Osteoblast (primary cell): ENCODE results near the gene ATP11C. TPM values are rescaled to one million over a fixed set of nuclear protein-coding genes. Genes with fewer than 3 reads are reported as not detected.

Experiments
- DNase-seq: peaks from one replicate; pipeline ENCODE4 v3.0.0; 2011; ENCODE audit warnings: low spot score, mixed read lengths; ENCODE audit not compliant: insufficient read length; ENCODE audit errors: missing footprints
- H2AFZ ChIP-seq: 2 replicates; pipeline ENCODE4 v1.6.0; 2011; ENCODE audit warnings: mild to moderate bottlenecking, low read length
- H3K27ac ChIP-seq: 2 replicates; pipeline ENCODE4 v1.5.1; 2011; ENCODE audit warnings: mild to moderate bottlenecking, low read depth, low read length, moderate library complexity
- H3K27me3 ChIP-seq: 2 replicates; pipeline ENCODE4 v1.6.0; 2012; ENCODE audit warnings: mild to moderate bottlenecking, control low read depth, inconsistent platforms, low read length, moderate library complexity; ENCODE audit not compliant: insufficient read depth
- H3K36me3 ChIP-seq: 2 replicates; pipeline ENCODE4 v1.5.1; 2011; ENCODE audit warnings: mild to moderate bottlenecking, low read length, control low read depth, moderate library complexity; ENCODE audit not compliant: insufficient read depth
- H3K4me1 ChIP-seq: 2 replicates; pipeline ENCODE4 v1.5.1; 2011; ENCODE audit warnings: mild to moderate bottlenecking, low read length, control low read depth, moderate library complexity; ENCODE audit not compliant: insufficient read depth
- H3K4me2 ChIP-seq: 2 replicates; pipeline ENCODE4 v1.6.0; 2011; ENCODE audit warnings: mild to moderate bottlenecking, low read length; ENCODE audit not compliant: insufficient read depth
- H3K4me3 ChIP-seq: fragments of 200-600 bp; sonication (generic); 3 replicates; pipeline ENCODE4 v1.5.1; 2012; ENCODE audit warnings: mild to moderate bottlenecking, low read length, inconsistent platforms; ENCODE audit not compliant: insufficient read depth
- H3K79me2 ChIP-seq: 2 replicates; pipeline ENCODE4 v1.6.0; 2012; ENCODE audit warnings: mild to moderate bottlenecking, low read length, control low read depth, inconsistent platforms; ENCODE audit not compliant: insufficient read depth
- H3K9me3 ChIP-seq: 2 replicates; pipeline ENCODE4 v1.5.1; 2011; ENCODE audit warnings: low read depth, low read length, control low read depth
- H4K20me1 ChIP-seq: 2 replicates; pipeline ENCODE4 v1.6.0; 2012; ENCODE audit warnings: mild to moderate bottlenecking, low read length, control low read depth; ENCODE audit not compliant: insufficient read depth
- CTCF ChIP-seq: IDR thresholded peaks from 2 replicates; pipeline ENCODE4 v1.5.1; 2011; ENCODE audit warnings: mild to moderate bottlenecking, low read depth, low read length, moderate library complexity; ENCODE audit errors: extremely low read depth
- total RNA-seq: library from RNA; depleted of rRNA; stranded (reverse); fragments of >200 nt; gene quantifications from 2 replicates; pipeline ENCODE4 v1.2.3, GENCODE V29; 2012

ATP11C gene
- total RNA-seq, 1 donor, result 72.0 TPM

DNA sequence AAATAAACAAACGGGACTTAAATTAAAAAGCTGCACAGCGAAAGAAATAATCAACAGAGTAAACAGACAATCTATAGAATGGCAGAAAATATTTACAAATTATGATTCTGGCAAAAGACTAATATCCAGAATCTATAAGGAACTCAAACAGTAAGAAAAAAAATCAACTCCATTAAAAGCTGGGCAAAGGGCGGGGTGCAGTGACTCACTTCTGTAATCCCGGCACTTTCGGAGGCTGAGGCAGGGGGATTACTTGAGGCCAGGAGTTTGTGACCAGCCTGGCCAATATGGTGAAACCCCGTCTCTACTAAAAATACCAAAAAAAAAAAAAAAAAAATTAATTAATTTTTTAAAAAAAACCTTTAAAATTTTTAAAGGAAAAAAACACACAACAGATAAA, 109.0 kb downstream of the ATP11C start:
- H3K36me3 ChIP-seq, result no peaks in the 10 kb centered on the region
- no peaks in the 10 kb centered on the region for H3K27me3 ChIP-seq
- no peaks in the 10 kb centered on the region for H4K20me1 ChIP-seq
- no peaks in the 10 kb centered on the region for H3K9me3 ChIP-seq
- H3K4me2 ChIP-seq, result peak overlapping the region; percentile 48
- DNase-seq, result no peak
- H3K4me1 ChIP-seq, result peaks cover 34% of the 10 kb centered on the region
- peaks cover 13% of the 10 kb centered on the region for H3K79me2 ChIP-seq
- no peak overlapping the region for H3K4me3 ChIP-seq
- H3K27ac ChIP-seq, result peak overlapping the region; percentile 43
- H2AFZ ChIP-seq, result no peak overlapping the region
- TF ChIP-seq CTCF, result no peak

GRCh38 chrX:139820358-139820984, 112.4 kb downstream of the ATP11C start:
- Histone ChIP-seq H3K79me2 (peaks cover 3% of the 10 kb centered on the region), H3K4me3 (no peak overlapping the region), H3K4me2 (no peak overlapping the region), H4K20me1 (no peaks in the 10 kb centered on the region), H3K27me3 (no peaks in the 10 kb centered on the region), H3K27ac (no peak overlapping the region), H3K4me1 (peaks cover 16% of the 10 kb centered on the region), H2AFZ (no peak overlapping the region), H3K36me3 (no peaks in the 10 kb centered on the region), H3K9me3 (no peaks in the 10 kb centered on the region)
- TF ChIP-seq CTCF, result no peak
- DNase-seq, result no peak

GRCh38 chrX:139816204-139816603, 116.6 kb downstream of the ATP11C start:
- Histone ChIP-seq H3K4me2 (no peak overlapping the region), H3K27ac (peak overlapping the region; percentile 12)
- TF ChIP-seq CTCF, result no peak

GRCh38 chrX:139815771-139816170, 117.1 kb downstream of the ATP11C start:
- H3K27me3 ChIP-seq, result no peaks in the 10 kb centered on the region
- H3K4me2 ChIP-seq, result no peak overlapping the region
- H2AFZ ChIP-seq, result no peak overlapping the region
- H3K4me3 ChIP-seq, result no peak overlapping the region
- no peaks in the 10 kb centered on the region for H3K9me3 ChIP-seq
- peak overlapping the region; percentile 12 for H3K27ac ChIP-seq
- no peak for DNase-seq
- no peaks in the 10 kb centered on the region for H4K20me1 ChIP-seq
- H3K79me2 ChIP-seq, result no peaks in the 10 kb centered on the region
- peaks cover 8% of the 10 kb centered on the region for H3K36me3 ChIP-seq
- no peak for TF ChIP-seq CTCF
- H3K4me1 ChIP-seq, result peaks cover 14% of the 10 kb centered on the region

More at GRCh38 chrX:139816204-139816603, 116.6 kb downstream of the ATP11C start:
- peaks cover 8% of the 10 kb centered on the region for H3K36me3 ChIP-seq
- no peaks in the 10 kb centered on the region for H3K79me2 ChIP-seq
- H3K4me3 ChIP-seq, result no peak overlapping the region
- DNase-seq, result no peak
- peaks cover 14% of the 10 kb centered on the region for H3K4me1 ChIP-seq
- H4K20me1 ChIP-seq, result no peaks in the 10 kb centered on the region
- no peaks in the 10 kb centered on the region for H3K27me3 ChIP-seq
- no peaks in the 10 kb centered on the region for H3K9me3 ChIP-seq
- no peak overlapping the region for H2AFZ ChIP-seq
